ENCODE data around the gene ZYG11A.

ZYG11A gene

DNA sequence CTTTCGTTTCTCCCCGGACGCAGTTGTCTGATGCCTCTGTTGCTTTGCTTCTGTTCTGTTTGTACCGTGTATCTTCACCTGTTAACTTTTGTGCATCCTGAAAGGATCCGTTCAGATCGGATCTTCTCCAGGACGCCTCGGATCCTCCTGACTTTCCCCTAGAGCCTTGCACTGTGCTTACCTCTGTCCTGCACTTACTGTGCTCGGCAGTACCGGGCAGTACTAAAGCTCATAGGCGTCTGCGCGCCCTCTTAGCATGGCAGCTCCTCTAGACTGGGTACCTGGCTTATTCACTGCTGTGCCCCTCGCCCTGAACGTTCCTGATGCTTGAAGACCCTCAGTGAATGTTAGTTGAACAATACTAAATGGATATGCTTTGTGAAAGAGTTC lies 85.5 kb downstream of the ZYG11A start:
- FAIRE-seq: no peak
- no peak for DNase-seq (ENCODE audit: insufficient read length, low spot score)
- no peak for TF ChIP-seq CTCF (IDR thresholded peaks at IDR 0.05; ENCODE audit: insufficient read depth, missing control alignments)

DNA sequence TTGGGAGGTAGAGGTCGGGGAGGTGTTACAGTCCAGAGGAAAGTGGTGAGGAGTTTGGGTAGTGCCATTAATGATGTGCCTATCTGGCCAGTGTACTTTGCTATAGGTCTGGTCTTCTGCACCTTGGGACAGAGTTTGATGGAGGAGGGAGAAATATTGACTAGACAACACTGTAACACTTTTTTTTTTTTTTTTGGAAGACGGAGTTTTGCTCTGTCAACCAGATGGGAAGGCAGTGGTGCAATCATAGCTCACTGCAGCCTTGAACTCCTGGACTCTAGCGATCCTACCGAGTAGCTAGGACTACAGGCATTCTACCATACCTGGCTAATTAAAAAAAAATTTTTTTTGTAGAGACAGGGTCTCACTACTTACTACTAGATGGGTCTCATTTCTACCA lies 86.5 kb downstream of the ZYG11A start:
- no peak for TF ChIP-seq CTCF (IDR thresholded peaks at IDR 0.05; ENCODE audit: insufficient read depth, missing control alignments)
- FAIRE-seq: no peak
- no peak for DNase-seq (ENCODE audit: insufficient read length, low spot score)

GRCh38 chr1:52937433-52938182 lies 95.0 kb downstream of the ZYG11A start:
- no peak for FAIRE-seq
- TF ChIP-seq CTCF (IDR thresholded peaks at IDR 0.05; ENCODE audit: insufficient read depth, missing control alignments): no peak

DNA sequence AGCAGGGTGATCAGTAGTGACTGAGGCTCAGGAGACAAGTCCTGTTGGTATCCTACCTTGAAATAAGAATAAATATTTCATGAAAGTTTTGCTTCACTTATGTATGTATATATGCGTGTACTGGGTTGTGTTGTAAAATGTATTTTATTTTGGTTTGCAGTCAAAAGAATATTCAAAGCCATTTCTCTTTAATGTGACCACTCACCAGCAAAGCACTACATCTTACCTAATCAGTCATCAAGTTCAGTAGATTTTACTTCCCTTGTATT lies 95.6 kb downstream of the ZYG11A start:
- DNase-seq (ENCODE audit: insufficient read length, low spot score) (no peak), FAIRE-seq (no peak)
- no peak for TF ChIP-seq CTCF (IDR thresholded peaks at IDR 0.05; ENCODE audit: insufficient read depth, missing control alignments)

More at GRCh38 chr1:52937433-52938182, 95.0 kb downstream of the ZYG11A start:
- DNase-seq (ENCODE audit: insufficient read length, low spot score): no peak

DNA sequence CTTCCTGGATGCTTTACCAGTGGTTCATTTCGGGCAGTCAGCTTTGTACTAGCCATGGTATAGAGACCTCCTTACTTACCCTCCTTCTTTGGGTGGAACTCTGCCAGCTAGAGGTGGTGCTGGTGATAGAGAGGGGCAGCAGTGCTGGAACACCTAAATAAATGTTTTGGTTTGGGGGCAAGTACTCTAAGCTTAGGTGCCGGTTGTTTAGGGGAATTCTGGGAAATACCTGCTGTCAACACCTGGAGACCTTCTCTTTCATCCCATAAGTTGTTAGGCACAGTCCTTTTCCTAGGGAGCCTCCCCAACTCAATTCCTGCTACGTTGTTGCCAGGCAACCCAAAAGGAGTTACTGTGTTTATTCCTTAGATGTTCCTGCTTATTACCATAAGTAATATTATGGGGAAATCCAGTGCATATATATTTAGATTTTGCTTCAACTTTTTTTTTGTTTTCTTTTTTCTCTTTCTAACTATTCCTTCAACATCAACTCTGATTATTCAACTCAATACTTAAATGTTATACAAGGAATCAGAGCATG lies 101.4 kb downstream of the ZYG11A start:
- FAIRE-seq: no peak
- TF ChIP-seq CTCF (IDR thresholded peaks at IDR 0.05; ENCODE audit: insufficient read depth, missing control alignments): no peak

DNA sequence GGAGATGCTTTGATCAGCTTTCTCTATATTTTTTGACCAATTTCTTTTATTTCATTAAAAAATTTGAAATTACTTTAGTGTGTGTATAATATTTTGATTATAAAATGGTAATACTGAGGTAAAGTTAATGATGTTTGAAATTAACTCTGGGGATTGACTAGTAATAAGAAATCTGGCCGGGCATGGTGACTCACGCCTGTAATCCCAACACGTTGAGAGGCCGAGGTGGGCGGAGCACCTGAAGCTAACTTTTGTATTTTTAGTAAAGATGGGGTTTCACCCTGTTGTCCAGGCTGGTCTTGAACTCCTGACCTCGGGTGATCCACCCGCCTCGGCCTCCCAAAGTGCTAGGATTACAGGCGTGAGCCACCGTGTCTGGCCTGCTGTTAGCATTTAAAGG lies 102.0 kb downstream of the ZYG11A start:
- FAIRE-seq (no peak), DNase-seq (ENCODE audit: insufficient read length, low spot score) (no peak)
- no peak for TF ChIP-seq CTCF (IDR thresholded peaks at IDR 0.05; ENCODE audit: insufficient read depth, missing control alignments)

More for the DNA sequence above, 101.4 kb downstream of the ZYG11A start:
- no peak for DNase-seq (ENCODE audit: insufficient read length, low spot score)
